HG02884 (cell line): ENCODE results near the gene CCR5AS.
"Not testable (repeated sequence)": the region's sequence is repeated elsewhere in the genome, so short reads cannot be mapped to it uniquely, and the experiment has no call there.

Experiments
- ATAC-seq: cut with Tn5 transposase; IDR thresholded peaks from one replicate; pipeline ENCODE4 v1.9.1; 2021; ENCODE audit warnings: mild to moderate bottlenecking, moderate library complexity; ENCODE audit not compliant: unreplicated experiment

CCR5AS gene

DNA sequence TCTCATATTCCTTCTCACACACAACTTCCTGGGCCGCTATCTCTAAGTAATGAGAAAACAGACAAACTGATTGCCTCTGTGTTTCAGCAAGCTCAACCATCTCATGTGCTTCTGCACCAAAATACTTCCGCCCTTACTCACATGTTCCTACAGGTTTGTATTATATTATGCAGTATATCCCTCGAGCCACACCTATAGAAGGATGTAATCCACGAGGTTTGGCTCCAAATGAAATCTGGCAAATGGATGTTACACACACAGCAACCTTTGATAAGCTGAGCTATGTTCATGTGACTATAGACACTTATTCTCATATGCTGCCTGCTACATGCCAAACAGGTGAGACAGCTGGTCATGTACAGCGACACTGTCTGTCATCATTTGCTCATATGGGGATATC lies 22.8 kb upstream of the CCR5AS start:
- no peak for ATAC-seq

GRCh38 chr3:46429250-46429649 lies 22.4 kb upstream of the CCR5AS start:
- no peak for ATAC-seq

DNA sequence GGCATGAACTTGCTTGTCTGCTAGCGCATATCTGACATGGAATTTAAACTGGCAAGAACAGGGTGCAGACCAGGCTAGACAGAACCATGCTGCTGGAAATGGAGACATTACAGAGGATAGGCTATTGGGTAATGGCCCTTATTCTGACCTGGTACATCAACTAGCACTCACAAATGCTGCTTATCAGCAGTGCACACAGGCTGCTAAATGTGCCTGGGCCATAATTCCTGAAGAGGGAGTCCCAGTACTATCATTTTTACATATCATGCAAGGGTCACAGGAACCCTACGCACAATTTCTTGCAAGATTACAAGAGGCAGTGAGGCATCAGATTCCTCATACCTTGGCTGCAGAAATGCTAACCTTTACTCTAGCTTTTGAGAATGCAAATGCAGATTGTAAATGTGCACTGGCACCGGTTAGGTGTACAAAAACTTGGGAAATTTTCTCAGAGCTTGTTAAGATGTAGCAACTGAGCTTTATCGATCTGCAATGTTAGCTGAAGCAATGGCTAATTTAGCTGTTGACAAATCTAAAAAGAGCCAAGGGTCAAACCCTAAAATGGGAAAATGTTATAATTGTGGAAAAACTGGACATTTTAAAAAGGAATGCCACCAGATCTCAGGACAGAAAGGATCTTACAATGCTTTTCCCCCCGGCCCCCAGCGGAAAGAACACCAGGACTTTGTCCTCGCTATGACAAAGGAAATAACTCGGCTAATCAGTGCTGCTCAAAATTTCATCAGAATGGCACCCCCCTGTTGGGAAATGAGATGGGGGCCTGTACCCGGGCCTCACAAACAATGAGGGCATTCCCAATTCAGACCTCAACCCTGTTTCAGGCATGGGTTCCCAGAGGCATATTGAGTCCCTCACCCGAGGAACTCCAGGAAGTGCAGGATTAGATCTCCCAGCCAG lies 21.3 kb upstream of the CCR5AS start:
- no peak for ATAC-seq

DNA sequence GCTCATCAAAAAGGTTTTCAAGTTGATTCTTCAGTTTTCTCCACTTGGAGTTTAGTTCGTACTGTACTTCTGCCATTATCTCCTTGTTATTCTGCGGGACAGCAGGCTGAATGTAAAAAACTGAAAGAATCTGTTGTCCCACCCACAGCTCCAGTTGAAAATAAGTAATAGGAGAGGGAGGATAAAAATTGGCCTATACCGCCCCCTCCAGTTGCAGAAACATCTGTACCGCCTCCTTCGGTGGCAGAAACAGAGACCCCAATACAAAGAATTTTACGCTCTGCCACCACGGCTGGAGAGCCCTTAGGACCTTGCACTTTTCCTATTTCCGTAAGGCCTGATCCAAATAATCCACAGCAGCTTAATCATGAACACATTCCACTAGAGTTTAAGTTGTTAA lies 20.5 kb upstream of the CCR5AS start:
- ATAC-seq = not testable (repeated sequence)

DNA sequence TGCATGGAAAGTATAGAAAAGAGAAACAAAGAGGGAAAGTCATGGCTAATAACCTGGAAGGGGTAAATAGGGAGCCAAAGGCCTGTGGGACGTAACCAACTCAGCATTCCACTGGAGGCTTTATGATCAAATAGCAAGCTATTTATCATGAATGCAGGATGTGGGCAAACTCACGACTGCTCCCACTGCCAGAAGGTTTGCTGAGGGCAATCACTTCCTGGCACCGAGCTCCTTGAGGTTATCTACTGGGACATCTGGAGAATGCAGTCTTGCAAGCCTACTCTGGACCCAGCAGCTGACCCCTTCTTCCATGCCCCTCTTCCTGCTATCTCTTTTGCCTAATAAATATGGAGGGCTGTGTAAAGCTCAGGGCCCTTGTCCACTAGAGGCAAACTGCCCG lies 19.6 kb upstream of the CCR5AS start:
- not testable (repeated sequence) for ATAC-seq

DNA sequence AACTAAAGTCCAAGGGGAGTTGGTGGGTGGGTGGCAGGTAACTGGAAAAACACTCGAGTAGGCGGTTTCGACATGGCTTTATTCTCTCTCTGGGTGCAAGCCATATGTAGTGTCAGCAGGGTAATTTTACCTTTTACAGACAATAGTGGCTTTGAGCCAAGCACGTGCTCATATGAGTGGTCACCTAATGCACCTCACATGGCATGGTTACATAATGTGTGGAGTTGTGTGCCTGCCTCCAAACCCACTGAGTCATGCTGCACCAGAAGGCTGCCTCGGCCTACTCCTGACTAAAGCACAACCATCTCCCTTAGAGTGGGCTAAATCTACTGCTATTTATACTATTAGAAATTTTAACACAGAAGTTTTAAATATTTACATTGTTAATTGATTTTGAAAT lies 16.7 kb upstream of the CCR5AS start:
- no peak for ATAC-seq

GRCh38 chr3:46422617-46423016 lies 15.8 kb upstream of the CCR5AS start:
- no peak for ATAC-seq

GRCh38 chr3:46420931-46421330 lies 14.1 kb upstream of the CCR5AS start:
- ATAC-seq = no peak

- ATAC-seq = no peak
These were observed 12.9 kb upstream of the CCR5AS start for GRCh38 chr3:46419816-46420215.

DNA sequence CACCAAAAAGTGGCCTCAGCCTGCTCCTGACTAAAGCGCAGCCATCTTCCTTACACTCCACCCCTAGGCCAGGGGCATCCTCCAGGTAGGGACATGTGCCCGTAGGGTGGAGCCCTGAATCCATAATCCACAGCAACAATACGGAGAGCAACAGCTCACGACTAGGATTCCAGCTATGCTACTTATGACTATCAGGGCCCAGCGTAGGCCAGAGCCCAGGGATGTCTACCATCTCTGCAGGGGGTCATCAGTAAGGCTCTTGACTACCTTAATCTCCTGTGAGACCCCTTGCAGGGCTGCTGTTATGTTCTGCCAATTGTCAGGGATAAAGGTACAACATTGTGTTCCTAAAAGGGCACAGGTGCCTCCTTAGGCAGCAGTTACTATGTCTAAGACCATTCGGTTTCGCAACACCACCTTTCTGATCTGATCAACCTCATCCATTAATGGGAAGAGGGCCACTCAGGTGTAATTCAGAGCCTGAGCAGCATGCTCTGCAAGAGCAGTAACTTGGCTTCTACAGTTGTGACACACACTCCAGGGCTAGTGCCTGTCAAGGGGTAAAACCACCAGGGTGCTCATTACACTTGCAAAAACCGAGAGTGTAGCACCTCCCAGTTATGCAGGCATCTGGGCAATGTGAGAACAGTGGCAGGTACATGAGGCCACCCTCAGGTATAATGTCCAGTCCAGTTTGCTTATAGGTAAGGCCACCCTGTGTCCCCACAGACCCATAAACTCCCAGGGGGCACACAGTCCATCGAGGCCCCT lies 11.2 kb upstream of the CCR5AS start:
- ATAC-seq = no peak

DNA sequence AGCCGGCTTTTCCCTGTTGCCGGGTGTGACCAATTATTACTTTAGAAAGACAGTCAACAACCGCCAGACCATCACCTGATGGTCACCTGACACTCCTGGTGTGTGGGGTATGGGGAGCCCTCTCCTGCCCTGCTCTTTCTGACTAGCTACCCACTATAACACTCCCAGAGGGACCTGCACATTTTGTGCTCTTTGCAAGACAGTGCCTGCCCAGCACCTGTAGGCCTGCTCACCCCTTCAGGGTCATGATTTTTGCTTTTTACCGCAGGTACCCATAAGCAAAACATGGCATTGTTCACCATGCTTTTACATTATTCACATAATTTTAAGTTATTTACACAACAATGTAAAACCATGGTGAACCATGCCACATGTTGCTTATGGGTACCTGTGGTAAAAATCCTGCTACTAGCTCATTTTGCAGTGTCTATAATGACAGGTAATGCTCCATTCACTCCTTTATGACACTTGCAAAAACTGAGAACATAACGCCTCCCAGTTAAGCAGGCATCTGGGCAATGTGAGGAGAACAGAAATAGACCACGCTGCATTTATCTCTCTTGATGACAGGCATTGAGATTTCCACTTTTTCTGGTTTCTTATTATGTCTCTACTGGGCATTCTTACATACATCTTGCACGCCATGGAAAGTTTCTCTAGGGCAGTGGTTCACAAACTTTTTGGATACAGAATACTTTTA lies 10.1 kb upstream of the CCR5AS start:
- ATAC-seq = no peak

- ATAC-seq = no peak
These were observed 9.4 kb upstream of the CCR5AS start for GRCh38 chr3:46416125-46416810.

DNA sequence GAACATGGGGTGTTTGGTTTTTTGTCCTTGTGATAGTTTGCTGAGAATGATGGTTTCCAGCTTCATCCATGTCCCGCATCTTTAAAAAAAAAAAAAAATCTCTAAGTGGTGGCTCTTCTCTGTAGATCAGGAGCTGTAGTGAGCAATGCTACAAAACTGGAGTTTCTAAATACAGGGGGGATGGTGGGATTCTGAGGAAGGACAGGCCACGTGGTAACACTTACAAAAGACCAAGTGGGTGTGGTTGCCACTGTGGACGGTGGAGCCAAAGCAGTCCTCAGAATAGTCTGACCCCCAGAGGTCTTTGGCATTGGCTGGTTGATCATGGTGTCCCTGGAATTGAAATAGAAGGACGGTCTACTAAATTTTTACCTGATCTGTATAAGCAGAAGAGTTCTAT lies 7.9 kb upstream of the CCR5AS start:
- ATAC-seq = no peak

- no peak for ATAC-seq
These were observed 7.1 kb upstream of the CCR5AS start for GRCh38 chr3:46413951-46414350.

DNA sequence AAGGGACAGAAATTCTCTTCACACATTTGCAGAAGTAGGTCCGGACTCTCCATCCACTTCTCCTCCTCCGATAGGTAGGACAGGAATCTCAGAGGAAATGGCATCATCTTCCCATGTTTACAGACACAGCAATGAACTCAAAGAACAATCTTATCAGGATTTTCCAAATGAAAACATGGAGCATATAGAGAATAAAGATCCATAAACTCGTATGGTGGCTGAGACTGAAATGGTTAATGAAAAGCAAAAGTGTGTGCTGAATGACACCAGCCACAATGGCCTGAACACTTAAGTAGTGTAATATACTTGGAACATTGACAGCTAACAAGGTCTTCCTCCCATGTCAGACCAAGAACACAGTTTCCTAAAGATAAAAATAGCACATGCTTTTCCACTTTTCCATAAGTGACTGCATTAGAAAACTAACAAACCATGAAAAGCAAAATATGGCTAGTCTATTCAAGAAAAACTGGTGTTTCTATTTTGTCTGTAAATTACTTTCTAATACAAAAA lies 6.0 kb upstream of the CCR5AS start:
- no peak for ATAC-seq

GRCh38 chr3:46411271-46411670 lies 4.4 kb upstream of the CCR5AS start:
- no peak for ATAC-seq

DNA sequence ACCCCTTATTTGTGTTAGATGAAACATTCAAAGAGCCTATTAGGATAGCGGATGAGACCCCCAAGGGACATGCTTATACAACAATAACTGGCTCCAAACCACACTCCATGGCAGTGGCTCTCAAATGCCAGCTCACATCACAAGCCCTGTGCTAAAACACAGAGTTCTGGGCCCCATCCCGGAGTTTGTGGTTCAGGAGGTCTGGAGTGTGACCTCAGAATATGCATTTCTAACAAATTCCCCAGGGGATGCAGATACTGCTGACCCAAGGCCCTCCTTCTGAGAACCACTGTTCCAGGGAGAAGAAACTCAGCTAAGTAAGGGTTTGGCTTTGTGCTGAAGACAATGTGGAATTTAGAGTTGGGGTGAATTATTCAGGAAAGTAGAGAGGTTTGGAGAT lies 3.8 kb upstream of the CCR5AS start:
- ATAC-seq = no peak

DNA sequence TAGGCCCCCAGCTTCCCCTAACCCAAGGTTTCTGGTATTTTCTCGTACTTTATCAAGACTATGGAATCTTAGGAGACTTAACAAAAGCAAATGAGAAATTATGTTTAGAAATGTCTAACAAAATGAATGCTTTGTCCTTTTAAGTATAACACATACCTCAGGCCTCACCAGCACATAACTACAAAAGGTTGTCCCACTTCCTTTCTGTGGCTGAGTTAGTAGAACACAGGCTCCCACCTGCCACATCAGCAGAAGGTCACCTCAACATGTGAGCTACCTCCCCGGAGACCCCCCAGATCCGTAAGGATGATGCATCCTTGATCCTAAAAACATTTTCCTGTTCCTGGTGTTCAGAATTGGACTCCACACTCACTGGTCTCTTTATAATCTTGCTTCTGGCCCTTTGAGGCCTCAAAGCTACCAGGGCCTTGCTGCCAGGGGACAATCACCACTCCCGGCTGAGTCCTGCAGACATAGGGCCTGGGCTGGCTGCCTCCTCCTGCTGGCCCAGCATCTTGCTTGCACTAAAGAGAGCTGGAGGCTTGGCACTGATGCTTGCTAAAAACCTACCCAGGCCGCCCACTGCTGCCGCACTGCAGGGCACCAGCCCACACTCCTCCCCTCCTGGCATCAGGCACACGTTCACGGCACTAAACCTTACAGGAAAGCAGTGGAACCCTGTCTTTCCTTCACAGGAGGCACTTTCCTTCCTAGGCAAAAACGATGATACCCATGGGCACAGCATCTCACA lies 3.0 kb upstream of the CCR5AS start:
- ATAC-seq = no peak

DNA sequence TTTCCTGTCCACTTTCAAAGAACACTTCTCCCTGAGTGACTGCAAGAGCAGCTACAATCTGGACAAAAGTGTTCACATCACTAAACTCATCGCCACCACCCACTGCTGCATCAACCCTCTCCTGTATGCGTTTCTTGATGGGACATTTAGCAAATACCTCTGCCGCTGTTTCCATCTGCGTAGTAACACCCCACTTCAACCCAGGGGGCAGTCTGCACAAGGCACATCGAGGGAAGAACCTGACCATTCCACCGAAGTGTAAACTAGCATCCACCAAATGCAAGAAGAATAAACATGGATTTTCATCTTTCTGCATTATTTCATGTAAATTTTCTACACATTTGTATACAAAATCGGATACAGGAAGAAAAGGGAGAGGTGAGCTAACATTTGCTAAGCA lies 2.0 kb upstream of the CCR5AS start:
- ATAC-seq = no peak

GRCh38 chr3:46407970-46408369 lies 1.1 kb upstream of the CCR5AS start:
- ATAC-seq = no peak
